ENCODE results near the gene SERPINE2.

The SERPINE2 gene

DNA sequence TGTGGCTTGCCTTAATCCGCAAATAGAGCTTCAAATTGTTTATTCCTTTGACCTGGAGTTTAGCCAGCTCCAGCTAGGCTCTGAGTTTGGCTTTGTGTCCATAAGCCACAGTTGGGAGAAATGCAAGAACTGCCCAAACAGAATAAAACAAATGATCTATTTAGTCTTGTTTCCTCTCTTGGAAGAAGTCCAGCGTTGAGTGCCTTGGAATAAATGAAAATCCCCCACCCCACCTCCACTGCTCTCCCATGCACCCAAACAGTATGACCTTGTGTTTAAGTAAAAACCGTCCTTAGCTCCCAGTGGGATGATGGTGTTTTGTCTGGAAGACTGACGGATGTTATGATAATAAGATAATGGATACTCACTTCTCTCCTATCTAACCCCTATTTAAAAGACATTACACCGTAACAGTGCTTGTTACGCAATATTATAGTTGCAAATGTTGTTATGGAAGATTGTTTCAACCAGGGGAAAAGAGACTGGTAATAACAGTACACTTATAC, 3.2 kb upstream of the SERPINE2 start:
- DNase-seq: no peak

DNA sequence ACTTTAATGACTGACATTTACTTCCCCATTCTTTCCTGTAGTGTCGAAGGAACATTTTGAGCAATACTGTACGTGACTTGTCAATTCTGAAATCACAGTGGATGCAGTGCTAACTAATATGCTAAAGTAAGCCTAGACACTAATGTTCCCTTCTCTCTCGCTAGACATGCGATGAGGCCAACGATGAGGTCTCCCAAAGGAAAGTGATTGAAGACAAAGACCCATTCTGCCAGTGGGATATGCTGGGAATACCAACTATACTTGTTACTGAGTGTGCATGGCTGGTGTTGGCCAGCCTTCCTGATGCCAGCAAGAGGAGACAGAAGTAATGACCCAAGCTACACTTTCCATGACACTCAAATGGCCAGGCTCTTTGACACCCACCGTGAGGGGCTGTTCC, 2.5 kb upstream of the SERPINE2 start:
- no peak for DNase-seq

DNA sequence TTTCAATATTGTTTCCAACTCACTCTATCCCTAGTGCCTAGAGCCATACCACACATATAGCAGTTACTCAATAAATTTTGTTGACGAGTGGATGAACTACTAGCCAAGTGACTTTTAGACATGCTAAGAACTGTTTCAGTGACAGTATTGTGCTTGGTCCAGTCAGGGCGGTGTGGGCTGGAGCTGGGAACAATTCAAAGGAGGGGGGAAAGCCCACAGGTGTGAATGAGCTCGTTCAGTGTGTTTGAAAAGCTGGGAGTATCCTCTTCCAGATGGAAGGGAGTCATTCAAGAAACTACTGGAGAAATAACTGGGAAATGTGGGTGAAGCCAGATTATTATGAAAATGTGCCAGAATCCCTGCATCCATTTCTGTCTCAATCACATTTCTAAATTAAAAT, 1.7 kb upstream of the SERPINE2 start:
- no peak for DNase-seq

DNA sequence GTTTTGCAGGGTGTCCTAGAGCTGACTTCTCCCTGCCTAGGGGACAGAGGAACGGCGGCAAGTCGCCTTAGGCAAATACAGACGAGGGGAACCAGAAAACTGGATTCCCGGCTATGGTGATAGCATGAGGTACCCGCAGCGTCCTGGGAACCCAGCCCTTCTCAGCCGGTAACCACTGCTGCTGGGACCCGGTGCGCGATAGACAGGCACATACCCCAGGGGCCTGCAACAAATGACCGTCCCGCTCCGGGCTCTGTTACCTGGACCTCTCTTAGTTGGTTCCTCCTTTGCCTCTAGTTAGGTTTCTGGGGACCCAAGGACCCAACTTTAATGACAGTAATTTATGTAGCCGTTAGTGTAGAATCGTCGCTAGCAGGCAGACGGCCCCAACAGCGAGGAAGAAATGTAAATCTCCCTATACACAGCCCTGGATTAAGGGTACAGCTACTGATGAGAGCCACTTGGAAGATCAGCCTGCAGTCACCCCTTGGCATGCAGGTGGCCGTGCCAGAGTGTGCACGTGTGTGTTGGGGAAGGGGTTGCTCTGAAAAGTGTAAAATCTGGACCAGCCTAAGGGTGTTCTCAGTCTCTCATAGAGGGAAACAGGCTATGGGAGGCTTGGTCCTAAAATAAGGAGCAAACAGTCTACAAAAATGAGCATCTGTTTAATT, 819 bp upstream of the SERPINE2 start:
- no peak for DNase-seq

DNA sequence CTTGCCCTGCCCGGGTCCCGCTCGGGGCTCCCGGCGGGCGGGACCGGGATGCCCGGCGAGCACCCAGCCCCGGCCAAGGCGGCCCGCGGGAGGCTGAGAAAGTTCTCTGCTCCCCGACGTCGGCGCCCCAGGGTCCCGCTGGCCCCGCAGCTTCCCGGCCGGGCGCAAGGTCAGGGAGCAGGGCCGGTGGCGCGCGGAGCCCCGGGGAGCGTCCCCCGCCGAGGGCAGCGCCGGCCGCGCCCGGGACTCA, 331 bp downstream of the SERPINE2 start:
- DNase-seq: no peak

DNA sequence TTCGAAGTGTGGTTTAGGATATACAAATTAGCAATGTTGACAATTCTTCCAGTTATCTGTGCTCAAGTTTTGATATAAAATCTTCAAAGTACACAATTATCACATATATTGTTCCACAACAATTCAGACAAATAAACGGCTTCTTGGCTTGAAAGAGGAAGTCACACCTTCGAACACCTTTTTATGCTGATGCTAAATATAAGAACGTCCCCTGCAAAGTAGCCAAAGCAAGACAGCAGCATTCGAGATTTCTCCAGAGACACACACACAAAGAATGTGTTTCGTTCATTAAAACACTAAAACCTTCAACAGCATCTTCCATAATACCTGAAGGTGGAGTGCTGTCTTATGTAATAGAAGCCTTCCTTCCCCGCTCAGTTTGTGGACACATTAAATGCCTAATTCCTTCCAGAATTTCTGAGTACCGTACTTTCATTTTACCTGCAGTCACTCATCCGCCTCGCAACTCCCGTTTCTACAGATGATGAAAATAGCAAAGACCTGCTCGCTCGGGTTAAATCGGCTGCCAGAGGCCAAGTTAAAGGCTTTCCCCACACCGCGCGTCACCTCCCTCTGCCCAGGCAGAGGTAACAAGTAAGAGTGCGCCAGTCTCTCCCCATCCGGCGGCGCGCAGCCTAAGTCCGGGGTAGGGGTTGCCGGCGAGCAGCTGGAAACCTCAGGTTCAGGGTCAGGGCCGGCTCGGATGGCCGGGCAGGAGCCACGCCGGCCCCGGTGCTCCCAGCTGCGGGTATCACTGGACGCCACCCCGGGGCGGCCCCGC, 847 bp downstream of the SERPINE2 start:
- no peak for DNase-seq

DNA sequence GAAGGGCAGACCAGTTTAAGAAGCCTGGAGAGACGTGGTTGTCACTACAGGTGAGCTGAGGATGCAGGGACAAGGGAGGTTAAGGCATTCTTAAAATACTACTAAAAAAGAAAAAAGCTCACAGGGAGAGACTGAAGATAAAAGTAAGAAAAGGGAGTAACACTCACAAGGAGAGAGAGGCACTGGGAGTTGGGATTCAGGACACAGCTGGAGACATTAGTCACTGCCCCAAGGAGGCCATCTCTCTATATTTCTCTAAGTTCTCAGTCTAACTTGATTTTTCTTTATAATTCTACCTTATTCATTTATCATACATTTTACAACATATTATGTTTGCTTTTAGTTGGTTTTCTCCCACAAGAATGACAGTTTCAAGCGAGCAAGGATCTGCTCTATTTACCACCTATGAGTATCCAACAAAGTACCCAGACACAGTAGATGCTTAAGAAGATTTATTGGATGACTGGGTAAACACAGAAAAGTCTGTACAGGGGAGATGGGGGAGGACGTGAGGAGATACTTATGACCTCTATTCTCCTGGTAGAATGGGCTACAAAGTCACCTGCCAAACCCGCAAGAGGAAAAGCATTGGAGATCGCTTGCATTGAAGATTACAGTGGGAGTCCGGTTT, 2.2 kb downstream of the SERPINE2 start:
- no peak for DNase-seq

DNA sequence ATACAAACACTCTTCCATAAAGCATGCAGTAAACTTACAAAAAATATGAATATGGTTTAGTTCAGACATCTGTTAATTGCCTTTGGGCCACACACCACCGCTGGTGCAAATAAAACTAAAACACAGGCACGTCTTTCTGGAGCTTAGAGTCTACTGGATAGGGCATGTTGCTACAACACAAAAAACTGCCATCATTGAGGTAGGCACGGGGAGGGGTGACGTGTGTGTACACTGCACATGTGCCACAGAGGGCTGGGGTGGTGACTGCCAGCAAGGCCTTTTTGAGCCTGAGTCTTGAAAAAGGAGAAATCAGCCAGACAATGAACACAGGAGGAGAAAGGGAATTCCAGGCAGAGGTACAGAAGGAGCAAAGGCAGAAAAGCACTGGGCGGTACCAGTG, 5.1 kb downstream of the SERPINE2 start:
- no peak for DNase-seq

DNA sequence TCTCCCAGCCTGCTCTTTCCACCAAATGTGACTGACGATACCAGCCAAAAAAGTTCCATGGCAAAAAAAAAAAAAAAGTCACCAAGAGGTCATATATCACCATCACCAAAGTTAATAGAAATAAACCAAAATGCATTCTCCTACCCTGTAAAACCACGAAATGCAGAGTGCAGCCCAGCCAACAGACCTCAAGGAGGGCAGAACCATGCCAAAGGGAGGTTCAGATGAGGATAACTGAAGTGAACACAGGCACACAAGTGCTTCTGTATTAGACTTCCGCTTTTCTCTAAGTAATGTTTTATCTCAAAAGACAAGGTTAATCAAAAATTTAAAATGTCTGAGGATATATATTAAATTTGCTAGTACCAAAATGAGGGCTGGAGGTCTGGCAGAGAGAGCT, 5.5 kb downstream of the SERPINE2 start:
- no peak for DNase-seq

DNA sequence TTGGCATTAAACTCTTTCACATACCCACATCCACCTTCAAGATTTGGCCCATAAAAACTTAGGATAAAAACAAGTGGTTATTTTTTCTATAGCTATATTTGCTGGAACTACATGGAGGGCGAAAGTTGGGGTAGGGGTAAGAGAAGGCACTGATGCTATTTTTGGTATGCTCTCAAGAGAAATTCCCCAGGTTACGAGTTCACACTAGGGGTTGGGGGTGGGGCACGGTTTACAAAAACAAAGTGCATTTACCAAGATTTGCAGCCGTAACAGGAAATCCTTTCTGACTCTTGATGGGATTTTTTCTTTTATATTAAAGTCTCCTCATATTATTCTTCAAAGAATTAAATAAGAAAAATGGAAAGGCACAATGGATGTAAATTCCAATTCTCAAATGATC, 6.8 kb downstream of the SERPINE2 start:
- DNase-seq: no peak

DNA sequence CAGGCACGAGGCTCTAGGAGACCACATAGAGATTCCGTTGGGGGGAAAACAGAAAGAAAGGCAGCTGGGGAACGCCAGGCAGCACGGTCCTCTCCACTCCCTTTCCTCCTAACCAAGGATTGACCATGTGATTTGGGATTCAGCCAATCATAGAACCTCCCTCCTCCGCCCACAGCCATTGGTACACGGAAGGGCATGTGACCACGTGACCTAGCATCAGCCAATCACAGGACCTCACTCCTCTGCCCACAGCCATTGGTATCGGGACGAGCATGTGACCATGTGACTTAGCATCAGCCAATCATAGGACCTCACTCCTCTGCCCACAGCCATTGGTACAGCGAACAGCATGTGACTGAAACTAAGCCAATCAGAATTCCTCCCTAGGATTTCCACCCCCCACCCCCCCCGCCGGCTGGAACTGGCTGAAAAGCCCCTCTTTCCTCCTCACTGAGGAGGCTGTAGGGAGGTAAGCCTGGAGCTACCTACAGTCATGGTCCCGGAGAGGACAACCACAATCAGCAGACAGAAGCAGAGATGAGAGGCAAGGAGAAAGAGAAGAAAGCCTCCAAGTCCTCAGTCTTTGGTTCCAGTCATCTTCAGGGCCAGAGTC, 7.6 kb downstream of the SERPINE2 start:
- no peak for DNase-seq

DNA sequence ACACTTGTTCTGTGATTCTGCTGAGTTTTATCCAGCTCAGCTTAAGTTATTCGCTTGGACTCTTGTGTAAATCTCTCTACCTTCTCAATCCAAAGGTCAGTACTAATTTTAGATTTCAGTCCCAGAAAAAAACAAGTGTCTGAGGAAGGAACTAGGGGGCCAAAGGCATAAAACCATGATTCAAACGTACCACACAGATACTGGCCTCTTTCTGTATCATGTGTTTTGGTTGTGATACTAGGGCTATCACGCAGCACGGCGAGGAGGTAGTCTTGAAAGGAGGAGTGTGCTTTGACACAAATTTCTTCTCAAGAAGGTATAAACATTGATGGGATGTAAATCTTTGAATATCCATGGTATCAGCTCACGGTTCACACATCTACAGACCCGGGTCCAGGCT, 8.3 kb downstream of the SERPINE2 start:
- no peak for DNase-seq

DNA sequence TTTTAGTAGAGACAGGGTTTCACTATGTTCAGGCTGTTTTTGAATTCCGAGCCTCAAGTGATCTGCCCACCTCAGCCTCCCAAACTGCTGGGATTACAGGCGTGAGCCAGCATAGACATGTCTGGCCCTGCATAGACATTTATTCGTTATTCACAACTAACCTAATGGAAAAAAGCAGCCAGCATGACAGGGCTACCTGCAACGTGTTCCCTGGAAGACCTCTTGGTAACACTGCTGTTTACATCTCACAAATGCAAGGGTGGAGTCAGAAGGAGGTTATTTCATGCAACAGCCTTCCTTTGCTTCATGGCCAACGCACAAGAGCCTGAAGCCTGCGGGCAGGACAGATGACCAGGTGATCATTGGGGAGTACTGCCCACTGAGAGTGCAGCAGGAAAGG, 9.2 kb downstream of the SERPINE2 start:
- DNase-seq: no peak

DNA sequence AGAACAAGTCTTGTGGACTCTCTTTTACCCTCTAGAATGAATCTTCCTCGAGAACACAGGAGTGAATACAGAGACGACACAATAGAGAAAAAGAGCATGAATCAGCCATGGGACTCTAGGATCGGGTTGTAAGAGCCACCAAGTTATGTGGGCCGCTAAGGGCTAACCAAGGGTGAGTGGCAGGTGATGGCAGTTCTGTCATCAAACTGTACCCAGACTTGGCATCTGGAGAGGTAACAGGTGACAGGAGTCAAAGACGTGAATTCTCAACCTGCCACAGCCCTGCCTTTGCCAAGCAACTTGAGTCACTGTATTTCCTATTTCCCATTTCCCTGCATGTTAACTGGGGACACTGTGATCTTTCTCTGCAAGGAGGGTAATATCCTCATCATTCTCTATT, 11.2 kb downstream of the SERPINE2 start:
- no peak for DNase-seq

DNA sequence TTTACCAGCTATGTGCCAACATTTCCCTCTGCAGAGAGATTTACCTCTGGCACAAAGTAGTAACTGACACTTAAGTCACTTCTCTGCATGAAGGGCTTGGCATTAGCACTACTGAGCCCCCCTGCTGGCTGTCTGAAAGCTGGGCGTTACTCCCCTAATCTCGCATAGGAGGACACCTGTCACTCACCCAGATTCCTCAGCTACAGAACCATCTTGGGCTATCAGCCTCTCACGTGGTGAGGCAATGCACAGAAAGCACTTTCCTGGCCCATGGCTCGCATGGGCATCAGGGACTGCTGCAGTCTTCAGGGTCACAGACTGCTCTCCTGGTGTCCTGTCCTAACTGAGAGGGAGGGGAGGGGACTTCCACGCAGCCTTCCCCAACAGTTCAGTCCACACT, 12.0 kb downstream of the SERPINE2 start:
- no peak for DNase-seq

DNA sequence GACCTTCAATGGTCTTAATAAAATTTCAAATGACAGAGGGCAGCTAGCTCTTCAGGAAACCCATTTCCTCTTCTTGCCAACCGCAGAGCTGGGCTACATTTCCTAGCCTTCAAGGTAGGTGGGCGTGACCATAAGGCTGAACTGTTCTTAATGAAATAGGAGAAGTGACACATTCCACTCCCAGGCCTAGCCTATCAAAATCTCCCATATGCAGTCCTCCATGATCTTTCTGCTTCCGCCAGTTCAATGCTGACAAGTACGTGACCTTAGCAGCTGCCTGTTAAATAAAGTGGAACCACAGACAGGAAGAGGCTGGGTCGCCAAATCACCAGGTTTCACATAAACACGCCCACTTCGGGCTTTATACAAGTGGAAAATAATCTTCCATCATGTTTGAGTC, 13.2 kb downstream of the SERPINE2 start:
- DNase-seq: peak; percentile 46

DNA sequence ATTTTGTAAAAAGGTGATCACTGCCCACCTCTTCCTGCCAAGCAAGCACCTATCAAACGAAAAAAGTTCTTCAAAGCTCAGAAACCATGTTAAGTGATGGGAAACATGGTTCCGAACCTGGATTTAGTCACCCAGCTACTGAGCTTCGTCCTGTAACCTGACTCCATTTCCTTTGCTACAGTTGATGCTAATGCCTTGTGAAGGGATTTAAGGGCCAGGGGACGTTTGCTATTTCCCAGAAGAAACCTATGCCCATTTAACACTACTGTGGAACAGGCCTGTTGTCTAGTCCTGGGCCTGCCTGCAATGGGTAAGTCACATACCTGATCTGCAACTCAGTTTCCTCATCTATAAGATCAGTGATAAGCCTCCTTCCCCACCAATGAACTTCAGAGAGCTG, 14.8 kb downstream of the SERPINE2 start:
- no peak for DNase-seq

DNA sequence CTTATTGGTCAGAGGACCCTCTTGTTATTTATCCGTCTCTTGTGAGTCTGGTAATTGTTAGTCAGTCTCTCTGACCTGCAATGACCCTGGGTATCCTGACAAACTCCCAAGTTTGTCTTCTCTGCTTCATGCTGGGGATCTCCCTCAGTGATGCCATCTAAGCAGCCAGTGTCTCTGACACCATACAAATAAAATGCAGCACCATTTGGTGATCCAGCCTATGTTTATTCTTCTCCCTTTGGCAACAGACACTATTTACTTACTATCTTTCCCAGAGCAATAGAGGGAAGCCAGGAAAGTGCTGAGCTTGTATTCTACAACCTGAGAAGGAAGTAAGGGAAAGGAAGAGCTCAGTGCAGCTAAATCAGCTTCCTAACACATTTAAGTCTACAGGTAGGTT, 15.9 kb downstream of the SERPINE2 start:
- no peak for DNase-seq

DNA sequence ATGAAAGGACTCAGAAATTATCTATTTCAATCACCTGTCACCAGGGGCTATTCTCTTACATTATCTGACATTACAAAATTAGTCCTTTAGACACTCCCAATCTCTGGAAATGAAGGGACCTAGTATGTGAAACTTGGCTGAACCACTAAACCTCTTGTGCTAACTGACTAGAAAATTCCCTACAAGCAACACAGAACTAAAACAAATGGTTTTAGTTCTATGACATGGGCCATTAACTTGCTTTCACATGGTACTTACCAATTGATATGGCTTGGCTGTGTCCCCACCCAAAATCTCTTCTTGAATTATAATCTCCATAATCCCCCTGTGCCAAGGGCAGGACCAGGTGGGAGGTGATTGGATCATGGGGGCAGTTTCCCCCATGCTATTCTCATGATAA, 16.6 kb downstream of the SERPINE2 start:
- DNase-seq: no peak

DNA sequence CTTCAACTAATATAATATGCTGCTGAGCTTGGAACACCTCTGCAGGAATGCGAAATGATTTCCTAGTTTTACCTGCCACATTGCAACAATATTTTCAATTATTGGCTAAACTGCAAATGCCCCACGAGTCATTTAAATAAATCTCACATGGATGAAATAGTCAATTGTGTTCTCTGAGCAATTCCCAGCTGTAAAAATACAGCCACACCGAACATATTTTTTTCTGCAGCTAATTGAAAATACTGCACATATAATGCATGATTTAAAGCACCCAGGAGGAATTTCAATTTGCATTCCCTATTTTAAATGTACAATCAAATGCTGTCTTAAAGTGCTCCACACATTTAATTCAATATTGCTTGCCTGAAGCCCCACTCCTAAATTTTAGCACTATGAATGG, 18.6 kb downstream of the SERPINE2 start:
- no peak for DNase-seq

DNA sequence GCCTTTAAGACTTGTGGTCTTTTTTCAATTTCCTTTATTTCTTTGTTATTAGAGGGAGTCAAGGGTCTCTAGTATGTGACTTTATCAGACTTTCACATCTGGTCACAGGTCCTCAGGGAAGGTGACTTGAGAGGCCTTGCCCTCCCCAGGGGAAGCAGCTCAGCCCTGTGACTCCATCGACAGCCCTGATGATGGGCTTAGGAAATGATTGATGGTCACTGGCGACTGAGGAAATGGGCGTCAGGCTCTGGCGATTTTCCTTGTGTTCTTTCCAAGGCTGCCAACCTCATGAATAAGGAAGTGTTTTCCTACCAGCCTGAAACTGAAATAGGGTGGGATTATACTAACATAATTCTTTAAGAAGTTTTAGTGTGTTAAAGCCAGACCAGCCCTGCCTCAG, 21.1 kb downstream of the SERPINE2 start:
- no peak for DNase-seq

DNA sequence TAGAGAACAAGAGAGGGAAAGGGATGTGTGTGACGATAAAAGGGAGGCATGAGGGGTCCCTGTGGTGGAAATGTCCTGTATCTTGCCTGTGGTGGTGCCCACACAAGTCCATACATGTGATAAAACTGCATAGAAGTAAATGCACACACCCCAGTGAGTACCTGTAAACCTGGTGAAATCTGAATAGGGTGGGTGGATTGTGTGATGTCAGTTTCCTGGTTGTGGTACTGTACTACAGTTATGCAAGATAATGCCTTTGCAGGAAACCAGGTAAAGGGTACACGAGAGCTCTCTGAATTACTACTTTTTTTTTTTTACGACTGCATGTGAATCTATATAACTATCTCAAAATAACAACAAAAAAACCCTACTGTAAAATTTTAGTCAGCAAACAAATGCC, 22.1 kb downstream of the SERPINE2 start:
- no peak for DNase-seq

DNA sequence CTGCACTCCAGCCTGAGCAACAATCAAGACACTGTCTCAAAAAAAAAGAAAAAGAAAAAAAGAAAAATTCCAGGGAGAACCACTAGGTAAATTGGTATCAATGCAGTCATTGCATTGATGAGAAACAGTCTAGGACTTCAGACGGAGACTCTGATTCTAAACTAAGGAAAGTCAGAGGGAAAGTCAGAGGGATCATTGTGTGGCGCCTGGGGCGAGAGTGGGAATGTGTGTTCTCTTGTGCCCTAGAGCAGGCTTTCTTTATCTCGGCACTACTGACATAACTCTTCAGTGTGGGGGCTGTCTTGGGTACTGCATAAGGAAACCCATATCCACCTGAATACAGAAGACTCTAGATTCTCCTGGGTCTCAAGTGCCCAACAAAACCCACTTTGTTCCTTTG, 24.8 kb downstream of the SERPINE2 start:
- no peak for DNase-seq

DNA sequence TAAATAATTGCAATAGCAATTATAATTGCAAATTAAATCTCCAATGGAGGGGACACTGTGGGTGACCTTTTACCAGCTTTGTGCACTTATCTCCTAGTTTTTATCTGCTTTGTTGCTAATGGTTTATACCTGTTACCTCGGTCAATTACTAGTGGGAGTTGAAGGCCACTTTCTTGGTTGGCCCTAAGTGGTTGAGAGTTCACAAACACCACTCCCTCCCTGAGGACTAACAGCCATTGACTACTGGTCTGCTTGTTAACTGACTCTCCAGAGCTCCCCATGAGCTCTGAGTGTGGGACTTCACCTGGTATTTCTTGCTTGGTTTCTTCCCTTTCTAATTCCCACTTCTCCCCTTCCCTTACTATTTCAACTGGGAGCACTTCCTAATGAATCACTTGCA, 27.2 kb downstream of the SERPINE2 start:
- DNase-seq: no peak

Data from activated CD4-positive, alpha-beta T cell treated with anti-CD3 and anti-CD28 coated beads for 1 hour (primary cell).